KMS-11 (cell line): ENCODE results near the gene LLGL1.

ENCODE experiments used
- H2AFZ ChIP-seq: fragments of 200-600 bp; sonication (generic); 2 replicates; pipeline ENCODE4 v1.6.1; 2016; ENCODE audit warnings: antibody characterized with exemption, mixed run types, low read depth
- H3K27ac ChIP-seq: fragments of 200-600 bp; sonication (generic); 2 replicates; pipeline ENCODE4 v1.6.1; 2016; ENCODE audit warnings: mild to moderate bottlenecking, mixed run types
- H3K27me3 ChIP-seq: fragments of 200-600 bp; sonication (generic); 2 replicates; pipeline ENCODE4 v1.6.1; 2017; ENCODE audit warnings: mild to moderate bottlenecking, low read depth, mixed run types, moderate library complexity; ENCODE audit not compliant: insufficient read depth
- H3K36me3 ChIP-seq: fragments of 200-600 bp; sonication (generic); 2 replicates; pipeline ENCODE4 v1.6.1; 2017; ENCODE audit warnings: mild to moderate bottlenecking, mixed run types; ENCODE audit not compliant: insufficient read depth
- H3K4me1 ChIP-seq: fragments of 200-600 bp; sonication (generic); 2 replicates; pipeline ENCODE4 v1.6.1; 2016; ENCODE audit warnings: mild to moderate bottlenecking, low read depth, mixed run types; ENCODE audit not compliant: poor library complexity, severe bottlenecking
- H3K4me2 ChIP-seq: fragments of 200-600 bp; sonication (generic); 2 replicates; pipeline ENCODE4 v1.7.0; 2016; ENCODE audit warnings: mild to moderate bottlenecking, mixed run types
- H3K4me3 ChIP-seq: fragments of 200-600 bp; sonication (generic); IDR thresholded peaks from 2 replicates; pipeline ENCODE4 v1.6.1; 2017; ENCODE audit warnings: low read depth, low read length, mixed read lengths; ENCODE audit not compliant: insufficient read depth
- H3K79me2 ChIP-seq: fragments of 200-600 bp; sonication (generic); 2 replicates; pipeline ENCODE4 v1.6.1; 2016; ENCODE audit warnings: low read depth, mixed run types; ENCODE audit not compliant: insufficient read depth
- H3K9ac ChIP-seq: fragments of 200-600 bp; sonication (generic); 2 replicates; pipeline ENCODE4 v1.6.1; 2016; ENCODE audit warnings: mild to moderate bottlenecking, mixed run types
- H4K20me1 ChIP-seq: fragments of 200-600 bp; sonication (generic); 2 replicates; pipeline ENCODE4 v1.6.1; 2016; ENCODE audit warnings: mild to moderate bottlenecking, mixed run types; ENCODE audit not compliant: insufficient read depth
- CTCF ChIP-seq: fragments of 200-600 bp; sonication (generic); conservative IDR thresholded peaks from 2 replicates; pipeline ENCODE4 v1.6.1; 2017; ENCODE audit warnings: low read depth, mild to moderate bottlenecking, antibody characterized with exemption, low read length, moderate library complexity, mixed read lengths

The LLGL1 gene

GRCh38 chr17:18257268-18257981, 32.0 kb downstream of the LLGL1 start:
- Histone ChIP-seq H3K36me3 (no peaks in the 10 kb centered on the region), H4K20me1 (no peaks in the 10 kb centered on the region), H2AFZ (peak overlapping the region; percentile 89; the same call in 1 of the 2 replicates), H3K4me3 (no peak overlapping the region), H3K4me1 (peaks cover 12% of the 10 kb centered on the region), H3K27ac (0 out of 2 replicates have a peak overlapping the region, but pooled peaks have one; percentile 38), H3K79me2 (no peaks in the 10 kb centered on the region; the same call in 1 of the 2 replicates), H3K9ac (peak overlapping the region; percentile 60; the same call in 1 of the 2 replicates), H3K4me2 (peak overlapping the region; percentile 78), H3K27me3 (no peaks in the 10 kb centered on the region)
- TF ChIP-seq CTCF = no peak

- Histone ChIP-seq H2AFZ (peak overlapping the region; percentile 89), H3K4me3 (no peak overlapping the region), H3K27me3 (no peaks in the 10 kb centered on the region), H3K9ac (peak overlapping the region; percentile 60; the same call in 1 of the 2 replicates), H3K36me3 (no peaks in the 10 kb centered on the region), H4K20me1 (no peaks in the 10 kb centered on the region), H3K4me2 (peak overlapping the region; percentile 78; the same call in 1 of the 2 replicates), H3K27ac (peak overlapping the region; percentile 38; the same call in 1 of the 2 replicates), H3K79me2 (no peaks in the 10 kb centered on the region; the same call in 1 of the 2 replicates), H3K4me1 (peaks cover 12% of the 10 kb centered on the region)
- TF ChIP-seq CTCF = no peak
These were observed 32.5 kb downstream of the LLGL1 start for GRCh38 chr17:18257982-18258355.

GRCh38 chr17:18258356-18259038, 33.1 kb downstream of the LLGL1 start, which contains the start of gene FLII:
Gene FLII (minus strand): TSS chr17:18258738. CDS start chr17:18258690, 48 bp downstream.
- Histone ChIP-seq H3K36me3 (no peaks in the 10 kb centered on the region), H3K4me3 (no peak within 1 kb of the TSS), H3K4me1 (peaks cover 12% of the 10 kb centered on the region), H3K27ac (peak within 1 kb of the TSS; percentile 38; the same call in 1 of the 2 replicates), H3K79me2 (no peaks in the 10 kb centered on the region; the same call in 1 of the 2 replicates), H2AFZ (peak within 1 kb of the TSS; percentile 89), H3K4me2 (peak within 1 kb of the TSS; percentile 84), H3K9ac (peak within 1 kb of the TSS; percentile 60; the same call in 1 of the 2 replicates), H3K27me3 (no peaks in the 10 kb centered on the region), H4K20me1 (no peaks in the 10 kb centered on the region)
- no peak for TF ChIP-seq CTCF

GRCh38 chr17:18259621-18260331, 34.3 kb downstream of the LLGL1 start:
- H2AFZ ChIP-seq = peak overlapping the region; percentile 79
- H4K20me1 ChIP-seq = no peaks in the 10 kb centered on the region
- TF ChIP-seq CTCF = no peak
- H3K4me3 ChIP-seq = no peak overlapping the region
- no peaks in the 10 kb centered on the region for H3K27me3 ChIP-seq
- H3K79me2 ChIP-seq = no peaks in the 10 kb centered on the region; the same call in 1 of the 2 replicates
- H3K4me1 ChIP-seq = peaks cover 12% of the 10 kb centered on the region
- H3K36me3 ChIP-seq = no peaks in the 10 kb centered on the region
- peak overlapping the region; percentile 83; the same call in 1 of the 2 replicates for H3K4me2 ChIP-seq
- H3K27ac ChIP-seq = no peak overlapping the region
- no peak overlapping the region for H3K9ac ChIP-seq
